ENCODE measurements around the gene JMJD8. TPM values are rescaled to one million over a fixed set of nuclear protein-coding genes. Genes with fewer than 3 reads are reported as not detected.

The JMJD8 gene
- total RNA-seq, 4 donors from 2014 or later: 40.0 to 261 (median 58.6) TPM

- no peaks in the 10 kb centered on the region for H3K9me3 ChIP-seq
- peaks cover 30 to 61% (median 54%) of the 10 kb centered on the region in 4 donors for H3K4me1 ChIP-seq
- H3K27ac ChIP-seq: peak overlapping the region in 3 of 4 donors; percentile 49 to 94 (median 92)
- no peak overlapping the region for H3K4me3 ChIP-seq
- H3K27me3 ChIP-seq: peaks cover 31% of the 10 kb centered on the region
- no peak for TF ChIP-seq POLR2AphosphoS5 (IDR thresholded peaks at IDR 0.05)
- TF ChIP-seq, protein P1, sequence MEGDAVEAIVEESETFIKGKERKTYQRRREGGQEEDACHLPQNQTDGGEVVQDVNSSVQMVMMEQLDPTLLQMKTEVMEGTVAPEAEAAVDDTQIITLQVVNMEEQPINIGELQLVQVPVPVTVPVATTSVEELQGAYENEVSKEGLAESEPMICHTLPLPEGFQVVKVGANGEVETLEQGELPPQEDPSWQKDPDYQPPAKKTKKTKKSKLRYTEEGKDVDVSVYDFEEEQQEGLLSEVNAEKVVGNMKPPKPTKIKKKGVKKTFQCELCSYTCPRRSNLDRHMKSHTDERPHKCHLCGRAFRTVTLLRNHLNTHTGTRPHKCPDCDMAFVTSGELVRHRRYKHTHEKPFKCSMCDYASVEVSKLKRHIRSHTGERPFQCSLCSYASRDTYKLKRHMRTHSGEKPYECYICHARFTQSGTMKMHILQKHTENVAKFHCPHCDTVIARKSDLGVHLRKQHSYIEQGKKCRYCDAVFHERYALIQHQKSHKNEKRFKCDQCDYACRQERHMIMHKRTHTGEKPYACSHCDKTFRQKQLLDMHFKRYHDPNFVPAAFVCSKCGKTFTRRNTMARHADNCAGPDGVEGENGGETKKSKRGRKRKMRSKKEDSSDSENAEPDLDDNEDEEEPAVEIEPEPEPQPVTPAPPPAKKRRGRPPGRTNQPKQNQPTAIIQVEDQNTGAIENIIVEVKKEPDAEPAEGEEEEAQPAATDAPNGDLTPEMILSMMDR (IDR thresholded peaks at IDR 0.05): no peak
- TF ChIP-seq POLR2A (IDR thresholded peaks at IDR 0.05): no peak
- TF ChIP-seq EP300 (IDR thresholded peaks at IDR 0.05; ENCODE audit: low read depth): no peak
- 81% methylated on average over 9 of the region's 9 CpGs; no CpG with 5 or more reads in 1 of the 2 donors for WGBS, 2 donors (ENCODE audit: low coverage in 1 of 2)
- in situ Hi-C loops (cut with MboI; ENCODE audit: low pct_ligation_motif_present in 1 of 4, low pct_unique_long_range_greater_than_20kb in 1 of 4, low sequenced_read_pairs in 3 of 4): loop anchor here in 1 of 4 donors (10.0 kb wide), 1 partner anchor 66 kb away; the partner anchor contains the start of genes CHTF18 and RPUSD1
- H3K36me3 ChIP-seq: no peaks in the 10 kb centered on the region
- intact Hi-C loops (cut with DNase I; ENCODE audit: low total_unique reads): no loop called here
- no peak for DNase-seq
Observed at GRCh38 chr16:718389-718788, 34.3 kb upstream of the JMJD8 start.

- intact Hi-C loops (cut with DNase I; ENCODE audit: low total_unique reads) (no loop called here), in situ Hi-C loops (cut with MboI; ENCODE audit: low pct_ligation_motif_present in 1 of 4, low pct_unique_long_range_greater_than_20kb in 1 of 4, low sequenced_read_pairs in 3 of 4) (loop anchor here in 1 of 4 donors (10.0 kb wide), 1 partner anchor 67 kb away; the partner anchor contains the start of genes CHTF18 and RPUSD1)
- Histone ChIP-seq H3K9me3 (no peaks in the 10 kb centered on the region), H3K4me3 (no peak overlapping the region), H3K27me3 (peaks cover 32% of the 10 kb centered on the region), H3K4me1 (peaks cover 30 to 61% (median 54%) of the 10 kb centered on the region in 4 donors), H3K27ac (no peak overlapping the region), H3K36me3 (no peaks in the 10 kb centered on the region)
- no peak for DNase-seq
- no peak for TF ChIP-seq POLR2AphosphoS5 (IDR thresholded peaks at IDR 0.05)
- no peak for TF ChIP-seq EP300 (IDR thresholded peaks at IDR 0.05; ENCODE audit: low read depth)
- WGBS, 2 donors (ENCODE audit: low coverage in 1 of 2): 79% methylated on average over 27 of the region's 32 CpGs; no CpG with 5 or more reads in 1 of the 2 donors
Observed at GRCh38 chr16:717450-718245, 33.5 kb upstream of the JMJD8 start.

DNA sequence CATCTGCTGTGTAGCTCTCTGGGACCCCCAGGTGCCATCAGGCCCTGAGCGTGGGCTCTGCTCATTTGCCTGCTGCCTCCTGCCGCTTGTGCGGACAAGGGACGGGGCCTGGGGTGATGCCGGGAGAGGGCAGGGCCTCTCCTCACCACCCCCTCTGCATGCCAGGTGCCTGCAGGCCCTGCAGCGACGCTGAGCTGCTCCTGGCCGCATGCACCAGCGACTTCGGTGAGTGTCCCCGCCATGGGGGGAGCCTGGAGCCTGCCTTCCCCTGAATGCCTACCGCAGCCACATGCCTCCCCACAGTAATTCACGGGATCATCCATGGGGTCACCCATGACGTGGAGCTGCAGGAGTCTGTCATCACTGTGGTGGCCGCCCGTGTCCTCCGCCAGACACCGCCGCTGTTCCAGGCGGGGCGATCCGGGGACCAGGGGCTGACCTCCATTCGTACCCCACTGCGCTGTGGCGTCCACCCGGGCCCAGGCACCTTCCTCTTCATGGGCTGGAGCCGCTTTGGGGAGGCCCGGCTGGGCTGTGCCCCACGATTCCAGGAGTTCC lies 32.7 kb upstream of the JMJD8 start:
- peaks cover 27 to 61% (median 51%) of the 10 kb centered on the region in 4 donors for H3K4me1 ChIP-seq
- in situ Hi-C loops (cut with MboI; ENCODE audit: low pct_ligation_motif_present in 1 of 4, low pct_unique_long_range_greater_than_20kb in 1 of 4, low sequenced_read_pairs in 3 of 4): loop anchor here in 1 of 4 donors (10.0 kb wide), 1 partner anchor 68 kb away; the partner anchor contains the start of genes CHTF18 and RPUSD1
- 90% methylated on average over 28 of the region's 29 CpGs; no CpG with 5 or more reads in 1 of the 2 donors for WGBS, 2 donors (ENCODE audit: low coverage in 1 of 2)

GRCh38 chr16:716200-716568 lies 32.0 kb upstream of the JMJD8 start:
- peaks cover 23 to 57% (median 45%) of the 10 kb centered on the region in 4 donors for H3K4me1 ChIP-seq
- in situ Hi-C loops (cut with MboI; ENCODE audit: low pct_ligation_motif_present in 1 of 4, low pct_unique_long_range_greater_than_20kb in 1 of 4, low sequenced_read_pairs in 3 of 4): loop anchor here in 1 of 4 donors (10.0 kb wide), 1 partner anchor 69 kb away; the partner anchor contains the start of genes CHTF18 and RPUSD1
- DNase-seq: no peak
- H3K27me3 ChIP-seq: peaks cover 41% of the 10 kb centered on the region
- no peak for TF ChIP-seq POLR2A (IDR thresholded peaks at IDR 0.05)
- TF ChIP-seq POLR2AphosphoS5 (IDR thresholded peaks at IDR 0.05): no peak
- TF ChIP-seq, protein P1 (IDR thresholded peaks at IDR 0.05): no peak
- no peak for TF ChIP-seq EP300 (IDR thresholded peaks at IDR 0.05; ENCODE audit: low read depth)
- no peaks in the 10 kb centered on the region for H3K9me3 ChIP-seq
- intact Hi-C loops (cut with DNase I; ENCODE audit: low total_unique reads): no loop called here
- H3K4me3 ChIP-seq: peak overlapping the region in 3 of 4 donors; percentile 55 to 74 (median 61)
- WGBS, 2 donors (ENCODE audit: low coverage in 1 of 2): 43% methylated on average over 12 of the region's 12 CpGs; no CpG with 5 or more reads in 1 of the 2 donors
- peak overlapping the region in 1 of 4 donors; percentile 20 for H3K27ac ChIP-seq
- no peaks in the 10 kb centered on the region for H3K36me3 ChIP-seq

More for the DNA sequence above, 32.7 kb upstream of the JMJD8 start:
- no peak for DNase-seq
- H3K27me3 ChIP-seq: peaks cover 34% of the 10 kb centered on the region
- TF ChIP-seq POLR2AphosphoS5 (IDR thresholded peaks at IDR 0.05) (no peak), POLR2A (IDR thresholded peaks at IDR 0.05) (no peak), EP300 (IDR thresholded peaks at IDR 0.05; ENCODE audit: low read depth) (no peak)
- TF ChIP-seq, protein P1 (IDR thresholded peaks at IDR 0.05): no peak
- intact Hi-C loops (cut with DNase I; ENCODE audit: low total_unique reads): no loop called here
- H3K9me3 ChIP-seq: no peaks in the 10 kb centered on the region
- no peak overlapping the region for H3K27ac ChIP-seq
- H3K36me3 ChIP-seq: no peaks in the 10 kb centered on the region
- no peak overlapping the region for H3K4me3 ChIP-seq

Data from transverse colon (tissue), 4 donors.